Hematopoietic multipotent progenitor cell treated with erythropoietin and hydrocortisone succinate and interleukin-3 and kit ligand, for 15 days (in vitro differentiated cells): ENCODE data around the gene OR6N1.

ENCODE experiments used
- DNase-seq: peaks from one replicate; pipeline ENCODE4 v3.0.0-alpha.2; 2015; ENCODE audit warnings: low spot score

The OR6N1 gene

DNA sequence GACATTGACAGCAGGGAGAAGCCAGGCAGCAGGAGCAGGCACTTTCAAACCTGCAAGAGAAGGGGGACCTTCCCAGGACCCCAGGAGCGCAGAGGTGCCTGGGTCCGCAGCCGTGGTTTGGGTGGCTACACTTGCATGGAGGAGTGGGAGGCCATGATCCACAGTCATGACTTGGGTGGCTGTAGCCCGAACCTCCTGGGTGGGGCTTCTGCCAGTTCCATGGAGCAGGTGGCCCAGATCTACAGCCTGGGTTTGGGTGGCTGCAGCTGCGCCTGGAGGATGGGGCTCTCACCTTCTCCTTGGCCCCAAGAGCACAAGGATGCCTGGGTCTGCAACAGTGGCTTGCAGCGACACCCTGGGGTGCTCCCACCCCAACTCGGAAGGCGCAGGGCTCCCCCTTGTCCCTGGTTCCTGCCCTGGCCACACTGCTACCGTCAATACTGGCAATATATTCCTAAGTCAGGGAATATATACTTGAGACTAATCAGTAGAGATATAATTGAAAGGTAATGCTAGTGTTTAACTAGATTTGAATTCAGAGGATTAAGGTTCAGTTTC, 19.8 kb downstream of the OR6N1 start:
- no peak for DNase-seq

DNA sequence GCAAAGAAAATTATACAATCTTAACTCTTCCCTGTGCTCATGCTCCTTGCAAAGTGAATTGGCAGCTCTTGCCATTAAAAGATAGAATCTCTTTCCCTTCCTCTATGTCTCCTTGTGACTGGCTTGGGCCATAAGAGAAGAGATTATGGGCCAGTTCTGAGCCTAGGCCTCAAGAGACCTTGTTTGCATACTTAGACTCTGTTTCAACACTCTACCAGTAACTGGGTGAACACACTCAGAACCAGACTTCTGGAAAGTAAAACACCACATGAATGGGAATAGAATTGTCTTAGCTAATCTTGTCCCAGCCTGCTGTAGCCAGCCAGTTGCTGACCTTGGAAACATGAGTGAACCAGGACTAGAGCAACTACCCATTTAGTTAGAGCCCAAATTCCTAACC, 36.1 kb downstream of the OR6N1 start:
- no peak for DNase-seq

DNA sequence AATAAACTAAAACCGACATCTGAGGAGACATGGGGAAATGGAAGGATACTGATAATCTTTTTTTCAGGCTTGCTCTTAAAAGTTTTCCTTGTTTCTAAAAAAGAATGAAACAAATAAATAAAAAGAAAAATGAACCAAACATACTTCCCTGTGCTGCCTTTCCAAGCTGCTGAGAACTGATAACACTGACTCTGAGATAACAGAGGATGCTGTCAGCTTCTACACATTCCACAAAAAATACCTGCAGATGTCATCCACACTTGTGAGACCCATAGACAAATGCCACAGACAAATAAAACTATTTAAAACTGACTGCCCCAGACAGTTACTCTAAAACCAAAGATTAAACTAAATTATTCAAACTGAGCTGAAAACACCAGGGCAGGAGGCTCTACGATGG, 39.5 kb downstream of the OR6N1 start:
- peak; percentile 53 for DNase-seq

DNA sequence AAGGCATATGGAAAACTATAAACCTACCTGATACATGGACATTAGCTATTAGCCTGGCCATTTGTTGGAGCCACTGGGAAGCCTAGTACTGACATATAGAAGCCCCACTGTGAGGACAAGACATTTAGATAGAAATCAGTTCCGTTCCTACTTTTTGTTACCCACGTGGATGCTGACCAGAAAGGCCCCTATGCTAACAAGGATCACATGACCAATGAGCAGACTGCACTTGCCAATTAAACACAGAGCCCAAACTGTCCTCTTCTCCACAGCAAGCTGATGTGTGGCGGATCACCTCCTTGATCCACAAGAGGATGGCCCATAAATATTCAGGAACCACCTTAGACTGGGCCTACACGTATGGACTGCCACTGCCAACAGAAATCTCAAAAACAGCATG, 40.3 kb downstream of the OR6N1 start:
- DNase-seq = no peak

DNA sequence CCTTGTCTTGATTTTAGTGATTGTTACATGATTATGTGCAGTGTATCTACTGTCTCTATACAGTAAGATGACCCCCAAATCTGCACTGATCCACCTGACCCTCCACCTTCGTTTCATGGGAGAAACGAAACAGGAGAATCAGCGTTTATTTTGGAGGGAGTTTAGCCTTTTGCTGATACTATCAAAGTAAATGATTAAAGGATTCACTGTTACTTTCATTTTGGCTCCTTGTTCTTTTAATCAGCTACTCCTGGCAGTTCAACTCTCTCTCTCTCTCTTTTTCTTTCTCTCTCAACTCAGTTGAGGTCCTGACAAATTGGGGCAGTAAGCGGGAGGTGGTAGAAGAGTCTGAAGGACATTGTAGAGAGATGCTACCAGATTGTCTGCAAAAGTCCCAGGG, 41.5 kb downstream of the OR6N1 start:
- no peak for DNase-seq

DNA sequence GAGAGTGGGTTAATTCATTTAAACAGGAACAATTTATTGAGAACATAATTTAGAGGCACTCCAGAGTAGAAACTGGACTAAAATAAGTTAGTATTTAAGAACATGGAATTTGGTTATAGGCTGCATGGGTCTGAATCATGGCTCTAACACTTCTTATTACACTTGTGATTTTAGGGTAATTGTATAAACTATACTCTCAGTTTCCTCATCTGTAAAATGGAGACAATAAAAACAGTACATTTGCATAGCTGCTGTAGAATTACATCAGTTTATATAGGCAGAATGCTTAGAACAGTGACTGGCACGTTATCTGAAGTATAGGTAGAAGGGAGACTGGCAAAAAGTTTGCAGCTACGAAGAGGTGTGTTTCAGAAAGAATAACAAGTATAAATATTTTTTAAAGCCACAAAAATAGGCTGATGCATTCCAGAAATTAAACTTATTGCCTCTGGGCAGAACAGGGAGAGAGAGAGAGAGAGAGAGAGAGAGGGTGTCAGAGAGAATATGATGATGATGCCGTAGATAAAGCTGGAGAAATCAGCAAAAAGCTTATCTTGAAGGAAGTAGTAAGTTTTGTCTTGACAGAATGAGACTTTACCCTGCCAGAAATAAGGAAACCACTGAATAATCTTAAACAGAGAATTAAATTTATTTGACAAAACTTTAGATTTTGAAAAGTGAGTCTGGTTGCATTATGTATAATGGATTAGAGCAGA, 43.3 kb downstream of the OR6N1 start:
- no peak for DNase-seq

DNA sequence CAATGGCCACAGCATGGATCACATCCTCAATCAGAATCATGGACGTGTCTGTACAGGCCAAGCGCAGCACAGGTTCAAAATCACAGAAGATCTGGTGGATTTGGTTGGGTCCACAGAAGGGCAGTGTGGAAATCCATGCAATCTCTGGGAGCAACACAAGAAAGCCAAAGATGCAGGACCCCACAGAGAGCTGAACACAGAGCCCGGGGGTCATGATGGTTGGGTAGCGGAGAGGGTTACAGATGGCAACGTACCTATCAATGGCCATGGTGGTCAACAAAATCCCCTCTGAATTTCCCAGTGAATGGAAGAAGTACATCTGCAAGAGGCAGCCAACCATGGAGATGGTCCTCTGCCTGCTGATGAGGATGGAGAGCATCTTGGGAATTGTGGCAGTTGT, 47.6 kb downstream of the OR6N1 start:
- no peak for DNase-seq

DNA sequence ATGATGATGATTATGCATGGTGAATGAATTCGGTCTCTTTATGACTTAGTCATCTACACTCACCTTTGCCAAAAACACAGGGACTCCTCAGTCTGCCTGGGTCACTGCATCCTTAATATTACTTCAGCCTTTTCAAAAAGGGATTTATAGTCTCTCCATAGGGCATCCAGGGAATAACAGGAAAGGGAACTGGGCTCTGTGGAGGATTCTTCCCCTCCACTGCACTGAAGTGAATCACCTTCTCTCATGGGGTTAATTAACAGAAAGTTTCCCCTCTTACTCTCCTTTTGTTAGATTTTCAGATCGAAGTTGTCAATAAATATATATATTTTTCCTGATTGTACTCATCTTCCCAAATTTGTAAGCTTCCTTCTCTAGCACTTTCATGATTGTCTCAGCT, 51.4 kb downstream of the OR6N1 start, which contains the start of gene OR6K3:
Gene OR6K3 (minus strand): TSS at position 101 of the 400 bp plus-strand sequence. CDS start 2,605 bp downstream, outside the sequence.
- no peak for DNase-seq

DNA sequence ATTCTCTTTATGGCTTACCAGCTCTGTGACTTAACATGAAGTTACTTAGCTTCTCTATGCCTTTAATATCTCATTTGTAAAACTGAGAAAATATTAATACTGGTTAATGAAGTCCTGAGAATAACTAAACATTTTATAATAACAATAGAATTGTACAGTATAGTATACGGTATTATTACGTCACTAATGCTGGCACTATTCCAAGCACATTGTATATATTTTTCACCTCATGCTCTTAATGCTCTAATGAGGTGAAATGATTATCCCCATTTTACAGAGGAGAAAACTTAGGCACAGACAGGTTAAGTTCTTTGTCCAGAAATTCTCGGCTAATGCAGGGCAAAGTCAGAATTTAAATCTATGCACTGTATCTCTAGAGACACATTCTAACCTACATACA, 52.3 kb downstream of the OR6N1 start:
- DNase-seq = no peak

DNA sequence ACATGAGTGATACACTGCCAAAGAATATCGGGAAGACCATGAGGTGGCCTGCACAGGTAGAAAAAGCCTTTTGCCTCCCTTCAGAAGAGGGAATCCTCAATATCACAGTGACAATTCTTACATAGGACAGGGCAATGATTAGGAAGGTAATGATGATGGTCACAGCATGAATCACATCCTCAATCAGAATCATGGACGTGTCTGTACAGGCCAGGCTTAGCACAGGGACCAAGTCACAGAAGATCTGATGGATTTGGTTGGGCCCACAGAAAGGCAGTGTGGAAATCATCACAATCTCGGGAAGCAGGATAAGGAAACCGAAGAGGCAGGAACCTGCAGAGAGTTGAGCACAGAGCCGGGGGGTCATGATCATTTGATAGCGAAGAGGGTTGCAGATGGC, 54.7 kb downstream of the OR6N1 start:
- DNase-seq = no peak

DNA sequence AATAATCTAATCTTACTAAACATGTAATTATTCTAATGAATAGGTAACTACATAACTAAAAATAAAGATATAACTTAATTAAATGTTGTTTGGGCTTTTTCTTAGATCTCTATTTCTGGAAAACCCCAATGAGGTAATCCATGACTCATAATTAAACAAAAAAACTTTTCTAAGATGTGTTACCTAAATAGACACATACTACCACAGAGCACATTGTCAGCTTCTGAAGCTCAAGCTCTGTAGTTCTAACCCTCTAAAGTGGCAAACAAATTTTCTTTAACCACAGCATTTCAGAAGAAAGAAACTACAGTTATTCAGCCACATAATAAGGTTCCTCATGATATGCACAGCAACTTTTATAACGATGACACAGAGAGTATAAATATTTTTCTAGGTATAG, 55.7 kb downstream of the OR6N1 start:
- DNase-seq = no peak

DNA sequence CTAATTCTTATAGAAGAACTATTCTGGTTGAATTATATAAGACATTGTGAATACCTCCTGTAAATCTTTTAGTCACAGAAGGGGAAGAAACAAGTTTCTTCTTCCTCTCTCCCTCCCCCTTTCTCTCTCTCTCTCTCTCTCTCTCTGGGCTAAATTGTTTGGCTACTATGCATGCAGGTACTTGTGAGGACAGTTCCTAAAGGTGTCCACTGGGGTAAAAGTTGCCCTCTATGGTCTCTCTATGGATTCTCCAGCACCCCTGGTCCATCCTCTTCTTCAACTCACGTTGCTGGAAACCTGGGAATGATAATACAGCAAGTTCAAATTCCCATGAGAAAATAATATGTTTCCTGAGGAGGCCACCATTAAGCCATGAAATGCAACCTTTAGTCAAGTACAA, 57.2 kb downstream of the OR6N1 start:
- DNase-seq = no peak
